Measurements from ENCODE around the gene SET.

Gene SET

GRCh38 chr9:128684325-128685199 lies 4.5 kb upstream of the SET start:
- Histone ChIP-seq H3K27ac (ENCODE audit: low read depth, low read length) (peak overlapping the region; percentile 97), H2AFZ (ENCODE audit: low read depth, low read length, severe bottlenecking) (no peak overlapping the region), H3F3A (ENCODE audit: insufficient read depth) (peaks cover 48% of the 10 kb centered on the region), H3K4me3 (ENCODE audit: insufficient read depth, low read length, poor library complexity, severe bottlenecking) (peak overlapping the region; percentile 82), H3K9me3 (ENCODE audit: insufficient read depth, low read length) (no peaks in the 10 kb centered on the region), H3K27me3 (ENCODE audit: low read length) (no peaks in the 10 kb centered on the region), H3K79me2 (ENCODE audit: insufficient read depth, low read length) (peaks cover 62% of the 10 kb centered on the region), H3K36me3 (ENCODE audit: low read length) (no peaks in the 10 kb centered on the region), H4K20me1 (ENCODE audit: low read depth, low read length) (no peaks in the 10 kb centered on the region), H3K4me2 (ENCODE audit: low read depth, low read length, poor library complexity, severe bottlenecking) (peak overlapping the region; percentile 74), H3K9ac (ENCODE audit: low read length) (peak overlapping the region; percentile 96), H3K9me2 (replicated peaks; ENCODE audit: insufficient read depth, low read length) (no peaks in the 10 kb centered on the region)
- TF ChIP-seq EZH2phosphoT487 (conservative IDR thresholded peaks at IDR 0.05; ENCODE audit: low read length) (no peak), CTCF (IDR thresholded peaks at IDR 0.05; ENCODE audit: insufficient read depth, low read length, poor library complexity, severe bottlenecking) (no peak)

GRCh38 chr9:128685636-128686489 lies 3.2 kb upstream of the SET start:
- Histone ChIP-seq H4K20me1 (ENCODE audit: low read depth, low read length) (peaks cover 4% of the 10 kb centered on the region; the same call in 1 of the 2 replicates), H3F3A (ENCODE audit: insufficient read depth) (peaks cover 55% of the 10 kb centered on the region), H3K9me2 (replicated peaks; ENCODE audit: insufficient read depth, low read length) (no peaks in the 10 kb centered on the region), H3K36me3 (ENCODE audit: low read length) (peaks cover 6% of the 10 kb centered on the region), H2AFZ (ENCODE audit: low read depth, low read length, severe bottlenecking) (no peak overlapping the region), H3K79me2 (ENCODE audit: insufficient read depth, low read length) (peaks cover 71% of the 10 kb centered on the region), H3K9me3 (ENCODE audit: insufficient read depth, low read length) (no peaks in the 10 kb centered on the region), H3K4me3 (ENCODE audit: insufficient read depth, low read length, poor library complexity, severe bottlenecking) (peak overlapping the region; percentile 82), H3K9ac (ENCODE audit: low read length) (peak overlapping the region; percentile 96), H3K27me3 (ENCODE audit: low read length) (no peaks in the 10 kb centered on the region), H3K4me2 (ENCODE audit: low read depth, low read length, poor library complexity, severe bottlenecking) (peak overlapping the region; percentile 74), H3K27ac (ENCODE audit: low read depth, low read length) (peak overlapping the region; percentile 97)
- TF ChIP-seq EZH2phosphoT487 (conservative IDR thresholded peaks at IDR 0.05; ENCODE audit: low read length) (no peak), CTCF (IDR thresholded peaks at IDR 0.05; ENCODE audit: insufficient read depth, low read length, poor library complexity, severe bottlenecking) (no peak)

GRCh38 chr9:128687453-128687852 lies 1.6 kb upstream of the SET start:
- Histone ChIP-seq H4K20me1 (ENCODE audit: low read depth, low read length) (peaks cover 12% of the 10 kb centered on the region), H2AFZ (ENCODE audit: low read depth, low read length, severe bottlenecking) (no peak overlapping the region), H3K79me2 (ENCODE audit: insufficient read depth, low read length) (peaks cover 81% of the 10 kb centered on the region), H3K27ac (ENCODE audit: low read depth, low read length) (peak overlapping the region; percentile 97), H3K27me3 (ENCODE audit: low read length) (no peaks in the 10 kb centered on the region), H3K4me3 (ENCODE audit: insufficient read depth, low read length, poor library complexity, severe bottlenecking) (peak overlapping the region; percentile 45), H3F3A (ENCODE audit: insufficient read depth) (peaks cover 59% of the 10 kb centered on the region), H3K36me3 (ENCODE audit: low read length) (peaks cover 21% of the 10 kb centered on the region), H3K9me2 (replicated peaks; ENCODE audit: insufficient read depth, low read length) (no peaks in the 10 kb centered on the region), H3K9ac (ENCODE audit: low read length) (peak overlapping the region; percentile 96), H3K4me2 (ENCODE audit: low read depth, low read length, poor library complexity, severe bottlenecking) (peak overlapping the region; percentile 74), H3K9me3 (ENCODE audit: insufficient read depth, low read length) (no peaks in the 10 kb centered on the region)
- TF ChIP-seq EZH2phosphoT487 (conservative IDR thresholded peaks at IDR 0.05; ENCODE audit: low read length), result no peak
- TF ChIP-seq CTCF (IDR thresholded peaks at IDR 0.05; ENCODE audit: insufficient read depth, low read length, poor library complexity, severe bottlenecking), result no peak

Measured in SU-DHL-6 (cell line).